Ovary (tissue), 9 donors: ENCODE measurements around the gene PARP16. TPM values are rescaled to one million over a fixed set of nuclear protein-coding genes. Genes with fewer than 3 reads are reported as not detected.

Source experiments
- DNase-seq, 5 donors: peaks; one replicate each; pipeline ENCODE4 v3.0.0-alpha.2; 2019 to 2020
- H3K27ac ChIP-seq, 2 donors: fragments of 200-600 bp; one replicate each; pipeline versions ENCODE4 v1.5.1 to v1.8.0; 2019 to 2022
- H3K27me3 ChIP-seq: fragments of 200-600 bp; one replicate; pipeline ENCODE4 v1.8.0; 2022
- H3K36me3 ChIP-seq: fragments of 200-600 bp; sonication (generic); one replicate; pipeline ENCODE4 v1.5.1; 2019
- H3K4me1 ChIP-seq: one replicate; pipeline ENCODE4 v1.8.1; 2013; ENCODE audit warnings: mild to moderate bottlenecking, moderate library complexity; ENCODE audit not compliant: insufficient read depth
- H3K4me3 ChIP-seq: fragments of 200-600 bp; sonication (generic); one replicate; pipeline ENCODE4 v1.5.1; 2017
- H3K9me3 ChIP-seq, 2 donors: fragments of 200-600 bp in 1 of 2; sonication (generic) in 1 of 2; one replicate each; pipeline versions ENCODE4 v1.5.1 to v1.8.1; 2013 to 2019; ENCODE audit warnings: mild to moderate bottlenecking in 1 of 2, moderate library complexity in 1 of 2
- CTCF ChIP-seq, 3 donors: fragments of 450-650 bp in 2 of 3; fragments of 200-600 bp in 1 of 3; IDR thresholded peaks; one replicate each; pipeline versions ENCODE4 v1.5.1 to v1.8.0; 2016 to 2022; ENCODE audit warnings: antibody characterized with exemption in 3 of 3, mild to moderate bottlenecking in 1 of 3
- EP300 ChIP-seq: sonication (generic); formaldehyde crosslinking; IDR thresholded peaks from one replicate; pipeline ENCODE4 v1.6.1; 2017; ENCODE audit warnings: antibody characterized with exemption
- POLR2A ChIP-seq: fragments of 450-650 bp; IDR thresholded peaks from one replicate; pipeline ENCODE4 v1.6.1; 2017; ENCODE audit warnings: antibody characterized with exemption, mild to moderate bottlenecking, moderate library complexity
- WGBS, 3 donors: extraction: QIAGEN DNeasy Blood & Tissue Kit in 1 of 3; methylation state at CpG; one replicate each; pipeline versions ENCODE4 v1.1.5 to v1.1.7; 2013 to 2017; 5-methylcytosine and 5-hydroxymethylcytosine counted together
- intact Hi-C, 4 donors: fragments of 100-400 bp; cut with DNase I; formaldehyde crosslinking; loops; one replicate each; pipeline versions ENCODE4 v1.11.0 to v1.15.1; 2022 to 2023
- polyA plus RNA-seq, 2 donors: library from polyadenylated mRNA; stranded (reverse); fragments of 200-250 nt in 1 of 2; fragments of 350-450 nt in 1 of 2; fragmentation: Illumina TruSeq in 1 of 2; extraction: RNeasy Lipid Tissue Mini Kit (QIAGEN cat#74804) in 1 of 2; gene quantifications; one replicate each; pipeline ENCODE4 v1.2.3, GENCODE V29; 2013 to 2014
- total RNA-seq, 7 donors: library from RNA; depleted of rRNA in 2 of 7; stranded (reverse); fragments of >200 nt in 2 of 7; fragmentation: NEBNext Ultra II Directional in 3 of 7; extraction: Animal tissue kit (Norgen Biotek cat#: 25700) in 3 of 7; gene quantifications; one replicate each; pipeline versions ENCODE4 v1.1.0 to v1.2.4, GENCODE V29; 2016 to 2023
- donor health status: DM: no; HTN: no; CAD: no; lungs with moderate emphysema.
- donor health status: DM: no; HTN: no; CAD: no.
- donor health status: Bipolar disorder and iron deficiency.
- donor health status: DM: yes; HTN: yes; CAD: no.
- donor health status: DM: no; HTN: no; CAD: no.
- donor health status: DM: yes; HTN: yes; CAD: no.

Gene PARP16
- total and polyA plus RNA-seq, 9 donors = 8.8 to 20.2 (median 13.4) TPM

DNA sequence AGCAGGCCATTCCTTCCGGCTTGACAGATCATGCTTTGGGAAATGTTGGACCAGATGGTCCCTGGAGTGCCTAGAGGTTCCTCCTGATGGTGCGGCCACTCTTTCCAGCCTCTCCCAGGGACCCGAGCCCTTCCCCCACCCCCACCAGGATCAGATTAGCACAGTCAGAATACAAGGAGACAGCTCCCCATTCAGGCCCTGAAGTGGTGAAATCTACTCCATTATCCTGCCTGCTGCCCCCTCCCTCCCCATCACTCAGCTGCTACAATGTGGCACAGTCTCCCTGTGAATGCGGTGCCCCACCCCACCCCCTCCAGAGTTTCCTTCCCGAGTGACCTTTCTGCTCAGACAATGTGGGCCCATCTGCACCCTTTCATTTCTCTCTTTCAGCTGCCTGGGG lies 47.2 kb upstream of the PARP16 start:
- WGBS, 3 donors = 77 to 84% (median 80%) methylated on average over 5 of the region's 5 CpGs
- H3K27ac ChIP-seq = no peak overlapping the region
- TF ChIP-seq POLR2A = no peak
- no peak for TF ChIP-seq EP300
- no peak for TF ChIP-seq CTCF (IDR thresholded peaks at IDR 0.05)
- no peak for DNase-seq
- H3K4me1 ChIP-seq = peaks cover 2% of the 10 kb centered on the region
- no peaks in the 10 kb centered on the region for H3K27me3 ChIP-seq
- no peak overlapping the region for H3K4me3 ChIP-seq
- no peaks in the 10 kb centered on the region for H3K36me3 ChIP-seq
- intact Hi-C loops = loop anchor here in 1 of 4 donors (5.0 kb wide), 1 partner anchor 43 kb away; the partner anchor contains the start of gene IGDCC3
- H3K9me3 ChIP-seq = no peaks in the 10 kb centered on the region

GRCh38 chr15:65333148-65333820 lies 46.6 kb upstream of the PARP16 start:
- Histone ChIP-seq H3K4me1 (peaks cover 2% of the 10 kb centered on the region), H3K9me3 (no peaks in the 10 kb centered on the region), H3K36me3 (no peaks in the 10 kb centered on the region), H3K27ac (no peak overlapping the region), H3K27me3 (no peaks in the 10 kb centered on the region), H3K4me3 (no peak overlapping the region)
- intact Hi-C loops = loop anchor here in 1 of 4 donors (5.0 kb wide), 1 partner anchor 44 kb away; the partner anchor contains the start of gene IGDCC3
- no peak for DNase-seq
- no peak for TF ChIP-seq EP300
- no peak for TF ChIP-seq POLR2A
- TF ChIP-seq CTCF (IDR thresholded peaks at IDR 0.05) = no peak
- 81 to 87% (median 86%) methylated on average over 16 of the region's 16 CpGs for WGBS, 3 donors

GRCh38 chr15:65332391-65333147 lies 45.9 kb upstream of the PARP16 start:
- Histone ChIP-seq H3K4me3 (no peak overlapping the region), H3K9me3 (no peaks in the 10 kb centered on the region), H3K4me1 (peaks cover 2% of the 10 kb centered on the region), H3K27ac (no peak overlapping the region), H3K27me3 (no peaks in the 10 kb centered on the region), H3K36me3 (no peaks in the 10 kb centered on the region)
- WGBS, 3 donors = 86 to 88% (median 87%) methylated on average over 29 to 31 of the region's 31 CpGs
- TF ChIP-seq POLR2A (no peak), CTCF (IDR thresholded peaks at IDR 0.05) (no peak), EP300 (no peak)
- DNase-seq = no peak
- intact Hi-C loops = loop anchor here in 1 of 4 donors (5.0 kb wide), 1 partner anchor 45 kb away; the partner anchor contains the start of gene IGDCC3

DNA sequence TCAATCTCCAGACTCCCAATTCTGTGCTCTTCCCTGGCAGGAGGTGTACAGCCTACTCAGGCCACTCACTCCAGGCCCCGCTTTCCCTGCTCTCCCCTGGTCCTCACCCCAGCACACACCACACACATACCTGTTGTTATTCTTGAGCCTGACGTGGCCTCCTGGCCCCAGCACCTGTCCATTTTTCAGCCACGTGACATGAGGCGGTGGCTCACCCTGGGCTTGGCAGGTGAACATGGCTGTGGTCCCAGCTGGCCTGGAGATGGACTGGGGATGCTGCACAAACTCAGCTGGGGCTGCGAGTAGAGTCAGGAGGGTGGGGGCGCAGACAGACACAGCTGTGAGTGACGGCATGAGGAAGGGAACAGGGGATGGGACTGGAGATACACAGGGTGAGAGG lies 45.1 kb upstream of the PARP16 start:
- Histone ChIP-seq H3K27me3 (no peaks in the 10 kb centered on the region), H3K4me1 (peaks cover 2% of the 10 kb centered on the region), H3K4me3 (no peak overlapping the region), H3K9me3 (no peaks in the 10 kb centered on the region), H3K36me3 (no peaks in the 10 kb centered on the region), H3K27ac (no peak overlapping the region)
- 74 to 93% (median 80%) methylated on average over 6 to 7 of the region's 7 CpGs for WGBS, 3 donors
- no peak for TF ChIP-seq CTCF (IDR thresholded peaks at IDR 0.05)
- no peak for TF ChIP-seq POLR2A
- TF ChIP-seq EP300 = no peak
- no peak for DNase-seq
- intact Hi-C loops = loop anchor here in 1 of 4 donors (5.0 kb wide), 1 partner anchor 45 kb away; the partner anchor contains the start of gene IGDCC3
